Measurements from ENCODE around the gene LRRC47. TPM values are rescaled to one million over a fixed set of nuclear protein-coding genes. Genes with fewer than 3 reads are reported as not detected.
A peak's percentile ranks its signal among the peaks of the same experiment; 100 is the strongest.

Gene LRRC47
- total RNA-seq, 4 donors from 2014 or later, result 21.6 to 33.5 (median 30.9) TPM

DNA sequence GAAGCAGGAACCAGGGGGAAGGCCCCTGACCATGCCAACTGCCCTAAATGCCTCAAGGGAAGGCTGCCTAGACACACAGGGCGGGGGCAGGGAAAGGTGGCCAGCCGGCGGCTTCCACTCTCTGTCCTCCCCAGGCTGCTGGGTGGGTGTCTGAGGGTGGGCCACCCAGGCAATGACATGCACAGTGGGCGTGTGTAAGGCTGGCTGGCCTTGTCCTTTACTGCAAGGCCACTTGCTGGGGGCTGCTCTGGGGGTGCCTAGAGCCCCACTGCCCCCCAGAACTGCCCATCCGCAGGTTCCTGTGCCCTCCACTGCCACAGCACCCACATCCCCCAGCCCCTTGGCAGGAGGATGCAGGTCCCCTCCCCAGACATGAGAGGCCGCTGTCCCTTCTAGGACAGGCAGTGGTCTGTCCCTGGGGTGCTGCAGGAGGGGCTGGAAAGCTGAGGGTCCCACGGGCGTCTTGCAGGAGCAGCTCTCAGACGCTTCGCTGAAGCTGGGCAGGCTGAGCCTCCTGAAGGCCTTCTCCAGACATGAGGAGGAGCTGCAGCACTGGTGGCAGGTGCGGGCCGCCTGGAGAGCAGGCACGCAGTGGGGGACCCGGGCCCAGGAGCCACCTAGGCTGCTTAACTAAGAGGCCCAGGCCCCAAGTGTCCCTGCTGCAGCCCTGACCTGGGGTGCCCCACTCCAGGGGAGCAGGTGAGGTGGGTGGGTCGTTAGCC, 34.0 kb downstream of the LRRC47 start:
- ATAC-seq (ENCODE audit: low FRiP score), result peak; percentile 22
- DNase-seq (ENCODE audit: low spot score), result no peak
- TF ChIP-seq, protein P1, sequence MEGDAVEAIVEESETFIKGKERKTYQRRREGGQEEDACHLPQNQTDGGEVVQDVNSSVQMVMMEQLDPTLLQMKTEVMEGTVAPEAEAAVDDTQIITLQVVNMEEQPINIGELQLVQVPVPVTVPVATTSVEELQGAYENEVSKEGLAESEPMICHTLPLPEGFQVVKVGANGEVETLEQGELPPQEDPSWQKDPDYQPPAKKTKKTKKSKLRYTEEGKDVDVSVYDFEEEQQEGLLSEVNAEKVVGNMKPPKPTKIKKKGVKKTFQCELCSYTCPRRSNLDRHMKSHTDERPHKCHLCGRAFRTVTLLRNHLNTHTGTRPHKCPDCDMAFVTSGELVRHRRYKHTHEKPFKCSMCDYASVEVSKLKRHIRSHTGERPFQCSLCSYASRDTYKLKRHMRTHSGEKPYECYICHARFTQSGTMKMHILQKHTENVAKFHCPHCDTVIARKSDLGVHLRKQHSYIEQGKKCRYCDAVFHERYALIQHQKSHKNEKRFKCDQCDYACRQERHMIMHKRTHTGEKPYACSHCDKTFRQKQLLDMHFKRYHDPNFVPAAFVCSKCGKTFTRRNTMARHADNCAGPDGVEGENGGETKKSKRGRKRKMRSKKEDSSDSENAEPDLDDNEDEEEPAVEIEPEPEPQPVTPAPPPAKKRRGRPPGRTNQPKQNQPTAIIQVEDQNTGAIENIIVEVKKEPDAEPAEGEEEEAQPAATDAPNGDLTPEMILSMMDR (IDR thresholded peaks at IDR 0.05), result no peak

DNA sequence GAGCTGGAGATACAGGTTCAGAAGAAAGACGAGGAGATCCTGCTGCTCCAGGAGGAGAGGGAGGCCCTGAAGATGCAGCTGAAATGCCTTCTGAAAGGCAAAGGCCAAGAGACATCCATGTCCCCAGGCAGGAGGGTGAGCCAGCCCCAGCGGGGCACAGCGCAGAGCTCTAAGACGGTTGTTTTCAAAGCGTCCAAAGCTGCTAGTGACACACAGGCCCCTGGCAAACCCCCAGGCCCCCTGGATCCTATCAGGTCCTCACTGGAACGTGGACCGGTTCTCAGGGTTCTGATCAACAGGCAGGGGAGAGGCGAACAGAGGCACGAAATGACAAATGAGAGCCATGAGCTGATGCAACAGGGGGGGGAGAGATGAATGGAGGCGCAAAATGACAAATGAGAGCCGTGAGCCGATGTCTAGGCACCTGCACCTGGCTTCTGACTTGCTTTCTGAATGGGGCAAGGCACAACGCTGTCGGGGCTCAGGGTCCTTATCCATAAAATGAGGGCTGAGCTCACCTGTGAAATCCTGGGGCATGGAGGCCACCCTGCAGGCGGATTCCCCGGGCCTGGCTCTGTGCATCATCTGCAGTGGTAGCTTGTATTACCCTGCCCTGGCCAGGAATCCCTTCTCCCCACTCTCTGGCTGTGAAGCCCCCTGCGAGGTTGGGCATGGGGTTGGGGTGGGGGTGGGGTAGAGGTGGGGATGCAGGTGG, 34.8 kb downstream of the LRRC47 start:
- TF ChIP-seq, protein P1 (IDR thresholded peaks at IDR 0.05), result no peak
- DNase-seq (ENCODE audit: low spot score), result no peak
- no peak for ATAC-seq (ENCODE audit: low FRiP score)

DNA sequence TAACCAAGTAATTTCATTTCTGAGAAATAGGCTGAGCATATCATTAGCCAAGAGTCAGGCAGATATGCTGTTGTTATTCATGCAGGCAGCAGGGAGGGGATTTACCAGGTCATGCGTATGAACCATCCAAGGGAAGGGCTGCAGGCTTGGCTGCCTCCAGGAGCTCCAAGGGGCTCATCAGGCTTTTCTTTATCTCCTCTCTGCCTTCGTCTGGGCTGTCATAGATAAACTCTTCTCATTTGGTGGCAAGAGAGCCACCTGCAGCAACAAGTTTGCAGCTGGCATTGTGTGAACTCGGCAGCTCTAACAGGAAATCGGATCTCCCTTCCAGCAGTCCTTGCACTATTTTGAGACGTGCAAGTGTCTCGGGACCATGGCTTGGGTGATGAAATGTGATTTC, 36.5 kb downstream of the LRRC47 start:
- DNase-seq (ENCODE audit: low spot score), result no peak
- TF ChIP-seq, protein P1 (IDR thresholded peaks at IDR 0.05), result no peak
- ATAC-seq (ENCODE audit: low FRiP score), result no peak

DNA sequence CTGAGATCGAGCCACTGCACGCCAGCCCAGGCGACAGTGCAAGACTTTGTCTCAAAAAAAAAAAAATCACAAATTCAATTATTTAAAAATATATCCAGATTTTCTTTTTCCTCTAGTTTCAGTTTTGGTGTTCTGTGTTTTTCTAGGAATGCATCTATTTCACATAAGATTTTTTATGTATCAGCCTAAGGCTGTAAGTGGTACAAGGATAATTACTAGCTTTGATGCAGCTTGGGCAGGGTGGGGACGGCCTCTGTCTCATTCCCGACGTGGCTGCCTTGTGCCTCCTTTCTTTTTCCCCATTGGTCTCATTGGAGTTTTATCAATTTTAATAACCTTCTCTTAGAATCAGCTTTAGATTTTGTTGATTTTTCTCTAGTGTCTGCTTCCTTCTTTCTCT, 37.1 kb downstream of the LRRC47 start:
- ATAC-seq (ENCODE audit: low FRiP score) (no peak), DNase-seq (ENCODE audit: low spot score) (no peak)
- TF ChIP-seq, protein P1 (IDR thresholded peaks at IDR 0.05), result no peak

DNA sequence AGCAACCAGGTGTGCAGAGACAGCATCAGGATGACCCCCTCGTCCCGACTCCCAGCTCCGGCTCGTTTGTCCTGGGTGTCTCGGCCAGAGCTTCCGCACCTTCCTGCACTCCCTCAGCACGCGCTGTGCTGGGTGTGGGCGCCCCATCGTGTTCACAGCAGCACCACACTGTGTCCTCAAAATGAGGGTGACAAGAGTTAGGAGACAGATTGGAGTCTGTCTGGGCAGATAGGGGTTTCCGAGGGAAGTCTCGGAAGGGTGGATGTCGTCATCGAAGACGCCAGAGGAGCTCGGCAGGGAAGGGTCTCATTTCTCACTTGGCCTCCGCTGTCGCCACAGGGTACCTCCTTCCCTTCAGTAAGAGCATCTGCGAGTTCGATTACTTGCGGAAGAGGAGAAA, 39.9 kb downstream of the LRRC47 start:
- no peak for ATAC-seq (ENCODE audit: low FRiP score)
- TF ChIP-seq, protein P1 (IDR thresholded peaks at IDR 0.05), result no peak
- no peak for DNase-seq (ENCODE audit: low spot score)

DNA sequence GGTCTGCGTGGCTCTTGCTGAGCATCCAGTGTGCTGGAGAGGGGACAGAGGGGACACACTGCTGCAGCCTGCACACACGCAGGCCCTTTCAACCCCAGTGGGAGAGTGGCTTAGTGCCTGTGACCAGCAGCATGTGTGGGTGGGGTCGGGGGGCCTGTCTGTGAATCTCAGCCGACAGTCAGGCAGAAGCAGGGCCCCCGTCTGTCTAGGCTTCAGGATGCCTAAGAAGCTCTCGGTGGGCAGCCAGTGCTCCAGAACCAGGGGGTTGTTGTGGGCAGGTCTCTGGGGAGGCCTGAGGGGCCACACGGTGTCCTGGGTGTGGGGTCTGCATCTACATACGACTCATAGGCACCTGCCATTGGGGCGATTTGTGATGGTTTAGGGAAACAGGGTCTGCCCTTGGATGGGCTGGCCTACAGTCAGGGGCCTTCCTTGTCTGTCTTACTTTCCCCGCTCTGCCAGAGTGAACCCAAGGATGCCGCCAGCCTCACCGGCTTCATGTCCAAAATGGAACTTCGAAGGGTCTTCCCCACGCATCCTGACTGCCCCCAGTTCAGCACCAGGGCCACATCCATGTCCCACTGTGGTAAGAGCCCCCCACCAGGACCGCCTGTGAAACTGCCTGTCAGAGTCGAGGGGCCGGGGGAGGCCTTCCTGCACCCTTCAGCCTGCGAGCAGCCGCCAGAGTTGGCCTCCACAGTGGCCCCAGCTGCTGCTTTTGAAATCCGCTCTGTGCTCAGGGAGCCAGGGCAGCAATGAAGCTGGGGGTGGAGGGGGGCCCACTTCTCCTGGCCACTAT, 42.4 kb downstream of the LRRC47 start:
- TF ChIP-seq, protein P1 (IDR thresholded peaks at IDR 0.05), result no peak
- DNase-seq (ENCODE audit: low spot score) (no peak), ATAC-seq (ENCODE audit: low FRiP score) (no peak)
